ENCODE results near the gene OPCML. TPM values are rescaled to one million over a fixed set of nuclear protein-coding genes. Genes with fewer than 3 reads are reported as not detected.

OPCML gene
- total RNA-seq, 2 donors from 2014 or later, result not detected

- no peak for TF ChIP-seq CTCF (IDR thresholded peaks at IDR 0.05)
- H3K27ac ChIP-seq, result no peak overlapping the region
- ATAC-seq (ENCODE audit: insufficient number of reproducible peaks, low FRiP score, low read depth) (no peak), DNase-seq (ENCODE audit: low spot score) (no peak)
- no peaks in the 10 kb centered on the region for H3K4me1 ChIP-seq (ENCODE audit: control insufficient read depth in 1 of 2, low read depth in 2 of 2)
- H3K9me3 ChIP-seq, result no peaks in the 10 kb centered on the region
- H3K4me3 ChIP-seq, result no peak overlapping the region
- H3K27me3 ChIP-seq (replicated peaks; ENCODE audit: insufficient read depth), result no peaks in the 10 kb centered on the region
- no peaks in the 10 kb centered on the region for H3K36me3 ChIP-seq
Observed at GRCh38 chr11:133491680-133492383, 40.5 kb downstream of the OPCML start.

- Histone ChIP-seq H3K36me3 (no peaks in the 10 kb centered on the region), H3K27ac (no peak overlapping the region), H3K4me3 (no peak overlapping the region), H3K27me3 (replicated peaks; ENCODE audit: insufficient read depth) (no peaks in the 10 kb centered on the region), H3K4me1 (ENCODE audit: control insufficient read depth in 1 of 2, low read depth in 2 of 2) (no peaks in the 10 kb centered on the region), H3K9me3 (no peaks in the 10 kb centered on the region)
- TF ChIP-seq CTCF (IDR thresholded peaks at IDR 0.05), result no peak
- ATAC-seq (ENCODE audit: insufficient number of reproducible peaks, low FRiP score, low read depth) (no peak), DNase-seq (ENCODE audit: low spot score) (no peak)
Observed at GRCh38 chr11:133480722-133481121, 51.6 kb downstream of the OPCML start.

GRCh38 chr11:133479209-133479608 lies 53.1 kb downstream of the OPCML start:
- TF ChIP-seq CTCF (IDR thresholded peaks at IDR 0.05), result no peak
- H3K27ac ChIP-seq, result no peak overlapping the region
- H3K4me3 ChIP-seq, result no peak overlapping the region
- no peaks in the 10 kb centered on the region for H3K36me3 ChIP-seq
- H3K27me3 ChIP-seq (replicated peaks; ENCODE audit: insufficient read depth), result no peaks in the 10 kb centered on the region
- no peaks in the 10 kb centered on the region for H3K9me3 ChIP-seq
- DNase-seq (ENCODE audit: low spot score), result no peak
- no peak for ATAC-seq (ENCODE audit: insufficient number of reproducible peaks, low FRiP score, low read depth)
- H3K4me1 ChIP-seq (ENCODE audit: control insufficient read depth in 1 of 2, low read depth in 2 of 2), result no peaks in the 10 kb centered on the region

- H3K27ac ChIP-seq, result no peak overlapping the region
- TF ChIP-seq CTCF (IDR thresholded peaks at IDR 0.05), result no peak
- no peaks in the 10 kb centered on the region for H3K36me3 ChIP-seq
- no peaks in the 10 kb centered on the region for H3K27me3 ChIP-seq (replicated peaks; ENCODE audit: insufficient read depth)
- H3K4me1 ChIP-seq (ENCODE audit: control insufficient read depth in 1 of 2, low read depth in 2 of 2), result no peaks in the 10 kb centered on the region
- no peak for DNase-seq (ENCODE audit: low spot score)
- H3K4me3 ChIP-seq, result no peak overlapping the region
- H3K9me3 ChIP-seq, result no peaks in the 10 kb centered on the region
- ATAC-seq (ENCODE audit: insufficient number of reproducible peaks, low FRiP score, low read depth), result no peak
Observed at GRCh38 chr11:133477251-133477625, 55.1 kb downstream of the OPCML start.

- DNase-seq (ENCODE audit: low spot score), result no peak
- no peaks in the 10 kb centered on the region for H3K36me3 ChIP-seq
- no peak overlapping the region for H3K4me3 ChIP-seq
- no peak for ATAC-seq (ENCODE audit: insufficient number of reproducible peaks, low FRiP score, low read depth)
- no peak overlapping the region for H3K27ac ChIP-seq
- no peak for TF ChIP-seq CTCF (IDR thresholded peaks at IDR 0.05)
- H3K4me1 ChIP-seq (ENCODE audit: control insufficient read depth in 1 of 2, low read depth in 2 of 2), result no peaks in the 10 kb centered on the region
- H3K27me3 ChIP-seq (replicated peaks; ENCODE audit: insufficient read depth), result no peaks in the 10 kb centered on the region
- H3K9me3 ChIP-seq, result no peaks in the 10 kb centered on the region
Observed at GRCh38 chr11:133476570-133477250, 55.6 kb downstream of the OPCML start.

Data from thoracic aorta (tissue), 2 donors.